Myocyte (in vitro differentiated cells): ENCODE results near the gene KIF16B. TPM values are rescaled to one million over a fixed set of nuclear protein-coding genes. Genes with fewer than 3 reads are reported as not detected.
"Not testable (repeated sequence)": the region's sequence is repeated elsewhere in the genome, so short reads cannot be mapped to it uniquely, and the experiment has no call there.

Experiments used
- DNase-seq: peaks from one replicate; pipeline ENCODE4 v3.0.0-alpha.2; 2012; ENCODE audit warnings: low read depth
- total RNA-seq: library from RNA; depleted of rRNA; stranded (reverse); fragments of >200 nt; gene quantifications from 2 replicates; pipeline ENCODE4 v1.2.3, GENCODE V29; 2014

Gene KIF16B
- total RNA-seq, 1 donor from 2014 or later = 16.0 TPM

GRCh38 chr20:16263582-16263981 lies 309.7 kb downstream of the KIF16B start:
- DNase-seq = no peak

GRCh38 chr20:16262594-16262993 lies 310.7 kb downstream of the KIF16B start:
- no peak for DNase-seq

- no peak for DNase-seq
Observed at GRCh38 chr20:16261733-16262273, 311.4 kb downstream of the KIF16B start.

GRCh38 chr20:16260911-16261310 lies 312.3 kb downstream of the KIF16B start:
- no peak for DNase-seq

- not testable (repeated sequence) for DNase-seq
Observed at GRCh38 chr20:16260133-16260532, 313.1 kb downstream of the KIF16B start.

- no peak for DNase-seq
Observed at GRCh38 chr20:16258766-16259165, 314.5 kb downstream of the KIF16B start.

- DNase-seq = no peak
Observed at GRCh38 chr20:16257813-16258430, 315.3 kb downstream of the KIF16B start.

- DNase-seq = no peak
Observed at GRCh38 chr20:16257021-16257420, 316.2 kb downstream of the KIF16B start.

- no peak for DNase-seq
Observed at GRCh38 chr20:16246870-16247269, 326.4 kb downstream of the KIF16B start.

- no peak for DNase-seq
Observed at GRCh38 chr20:16246291-16246690, 327.0 kb downstream of the KIF16B start.

GRCh38 chr20:16245879-16246278 lies 327.4 kb downstream of the KIF16B start:
- no peak for DNase-seq

- no peak for DNase-seq
Observed at GRCh38 chr20:16244892-16245291, 328.4 kb downstream of the KIF16B start.

GRCh38 chr20:16243470-16243869 lies 329.8 kb downstream of the KIF16B start:
- peak; percentile 19 for DNase-seq

- DNase-seq = peak; percentile 38
Observed at GRCh38 chr20:16241911-16242310, 331.3 kb downstream of the KIF16B start.

- DNase-seq = no peak
Observed at GRCh38 chr20:16240355-16240754, 332.9 kb downstream of the KIF16B start.

- DNase-seq = no peak
Observed at GRCh38 chr20:16236589-16237241, 336.5 kb downstream of the KIF16B start.

- no peak for DNase-seq
Observed at GRCh38 chr20:16230402-16230801, 342.8 kb downstream of the KIF16B start.

GRCh38 chr20:16229813-16230212 lies 343.4 kb downstream of the KIF16B start:
- no peak for DNase-seq

- no peak for DNase-seq
Observed at GRCh38 chr20:16228722-16229121, 344.5 kb downstream of the KIF16B start.

- not testable (repeated sequence) for DNase-seq
Observed at GRCh38 chr20:16226961-16227360, 346.3 kb downstream of the KIF16B start.

- no peak for DNase-seq
Observed at GRCh38 chr20:16224836-16225235, 348.4 kb downstream of the KIF16B start.

- peak; percentile 61 for DNase-seq
Observed at GRCh38 chr20:16222859-16223411, 350.3 kb downstream of the KIF16B start.
